C4-2B (cell line): Measurements from ENCODE around the gene ANKRD11.
A peak's percentile ranks its signal among the peaks of the same experiment; 100 is the strongest.
"Not testable (repeated sequence)": the region's sequence is repeated elsewhere in the genome, so short reads cannot be mapped to it uniquely, and the experiment has no call there.

Experiments used
- H3K27ac ChIP-seq: fragments of 450-650 bp; 2 replicates; pipeline ENCODE4 v1.5.1; 2017
- CTCF ChIP-seq: fragments of 450-650 bp; conservative IDR thresholded peaks from 2 replicates; pipeline ENCODE4 v1.5.1; 2017; ENCODE audit warnings: mild to moderate bottlenecking
- ZFX ChIP-seq: fragments of 450-650 bp; IDR thresholded peaks from 2 replicates; pipeline ENCODE4 v1.6.1; 2017

The ANKRD11 gene

GRCh38 chr16:89338863-89339262, 151.5 kb downstream of the ANKRD11 start:
- H3K27ac ChIP-seq: no peak overlapping the region
- TF ChIP-seq CTCF (no peak), ZFX (no peak)

GRCh38 chr16:89337965-89338364, 152.4 kb downstream of the ANKRD11 start:
- no peak overlapping the region for H3K27ac ChIP-seq
- TF ChIP-seq CTCF (no peak), ZFX (no peak)

GRCh38 chr16:89335803-89336485, 154.4 kb downstream of the ANKRD11 start:
- H3K27ac ChIP-seq: no peak overlapping the region
- TF ChIP-seq CTCF (no peak), ZFX (no peak)

- H3K27ac ChIP-seq: 0 out of 2 replicates have a peak overlapping the region, but pooled peaks have one; percentile 9
- TF ChIP-seq CTCF: no peak
- TF ChIP-seq ZFX: no peak
Observed at GRCh38 chr16:89334988-89335802, 155.2 kb downstream of the ANKRD11 start.

GRCh38 chr16:89334461-89334860, 155.9 kb downstream of the ANKRD11 start:
- TF ChIP-seq ZFX (no peak), CTCF (no peak)
- H3K27ac ChIP-seq: peak overlapping the region; percentile 9; the same call in 1 of the 2 replicates

GRCh38 chr16:89334050-89334449, 156.3 kb downstream of the ANKRD11 start:
- peak overlapping the region; percentile 9; the same call in 1 of the 2 replicates for H3K27ac ChIP-seq
- TF ChIP-seq ZFX (no peak), CTCF (no peak)

GRCh38 chr16:89333401-89334001, 156.9 kb downstream of the ANKRD11 start:
- H3K27ac ChIP-seq: not testable (repeated sequence)
